ENCODE data around the gene QRFP. TPM values are rescaled to one million over a fixed set of nuclear protein-coding genes. Genes with fewer than 3 reads are reported as not detected.

Gene QRFP
- total RNA-seq, 1 experiment from 2014 or later, result not detected

GRCh38 chr9:130921300-130921988, 24.8 kb upstream of the QRFP start:
- H2BK15ac ChIP-seq (ENCODE audit: low read depth, low read length), result no peak overlapping the region
- Mint-ChIP-seq H3K36me3 (ENCODE audit: insufficient read depth in 1 of 3, low read depth in 3 of 3) (no peaks in the 10 kb centered on the region), H3K4me1 (peaks cover 8 to 37% of the 10 kb centered on the region in 2 experiments), H3K27ac (no peak overlapping the region), H3K9me3 (no peaks in the 10 kb centered on the region), H3K4me3 (no peak overlapping the region), H3K27me3 (ENCODE audit: low read depth) (no peaks in the 10 kb centered on the region; the same call in 1 of the 2 replicates)
- no peaks in the 10 kb centered on the region for H3K27me3 ChIP-seq (ENCODE audit: insufficient read depth, low read length)
- no peak overlapping the region for H3K18ac ChIP-seq (ENCODE audit: insufficient read length, low read depth, low read length)
- H4K5ac ChIP-seq (ENCODE audit: insufficient read length, low read depth, low read length), result no peak overlapping the region
- TF ChIP-seq CTCF (conservative IDR thresholded peaks at IDR 0.05), result no peak
- H4K91ac ChIP-seq (ENCODE audit: insufficient read length, low read depth, low read length), result no peak overlapping the region
- H3K23me2 ChIP-seq (ENCODE audit: insufficient read length, low read depth, low read length, poor library complexity, severe bottlenecking), result no peaks in the 10 kb centered on the region
- H4K8ac ChIP-seq (replicated peaks; ENCODE audit: insufficient read length, low read depth, low read length), result no peak overlapping the region
- H3T11ph ChIP-seq (ENCODE audit: low read length), result no peak overlapping the region
- no peak overlapping the region for H2BK20ac ChIP-seq (ENCODE audit: low read depth, low read length, poor library complexity, severe bottlenecking)
- no peaks in the 10 kb centered on the region for H3K9me3 ChIP-seq (ENCODE audit: control insufficient read depth, low read depth, low read length)
- no peak overlapping the region for H3K4me2 ChIP-seq (ENCODE audit: insufficient read depth, insufficient read length, low read length)
- no peaks in the 10 kb centered on the region for H3K4me1 ChIP-seq (ENCODE audit: insufficient read depth, low read length)
- no peak overlapping the region for H2BK5ac ChIP-seq (ENCODE audit: insufficient read length, low read length)
- H2BK12ac ChIP-seq (ENCODE audit: insufficient read length, low read depth, low read length), result no peak overlapping the region
- no peaks in the 10 kb centered on the region for H4K20me1 ChIP-seq (ENCODE audit: control insufficient read depth, insufficient read depth, insufficient read length)
- H2BK120ac ChIP-seq (ENCODE audit: low read depth, low read length, poor library complexity, severe bottlenecking), result no peak overlapping the region
- DNase-seq, result no peak
- no peak overlapping the region for H2AFZ ChIP-seq (ENCODE audit: low read length)
- H3K14ac ChIP-seq (ENCODE audit: insufficient read depth, low read length), result no peak overlapping the region
- no peaks in the 10 kb centered on the region for H3K79me2 ChIP-seq (ENCODE audit: insufficient read depth, low read length)
- WGBS (ENCODE audit: extremely low coverage, insufficient read length, low lambda C conversion rate), result no CpG with 5 or more reads among the region's 29 CpGs
- H3K4ac ChIP-seq (ENCODE audit: low read depth, low read length), result no peak overlapping the region
- H3K23ac ChIP-seq (ENCODE audit: insufficient read length, low read depth, low read length), result no peak overlapping the region
- no peak overlapping the region for H2AK5ac ChIP-seq (ENCODE audit: insufficient read length, low read length)
- H3K9ac ChIP-seq (ENCODE audit: extremely low read depth, insufficient read length, low read length), result no peak overlapping the region
- no peaks in the 10 kb centered on the region for H3K79me1 ChIP-seq (ENCODE audit: insufficient read depth, low read depth, low read length, poor library complexity, severe bottlenecking)
- no peak overlapping the region for H3K56ac ChIP-seq (ENCODE audit: insufficient read length, low read depth, low read length)
- no peak overlapping the region for H3K27ac ChIP-seq (ENCODE audit: insufficient read length, low read depth, low read length)
